ENCODE data around the gene ZBTB22.

The ZBTB22 gene

DNA sequence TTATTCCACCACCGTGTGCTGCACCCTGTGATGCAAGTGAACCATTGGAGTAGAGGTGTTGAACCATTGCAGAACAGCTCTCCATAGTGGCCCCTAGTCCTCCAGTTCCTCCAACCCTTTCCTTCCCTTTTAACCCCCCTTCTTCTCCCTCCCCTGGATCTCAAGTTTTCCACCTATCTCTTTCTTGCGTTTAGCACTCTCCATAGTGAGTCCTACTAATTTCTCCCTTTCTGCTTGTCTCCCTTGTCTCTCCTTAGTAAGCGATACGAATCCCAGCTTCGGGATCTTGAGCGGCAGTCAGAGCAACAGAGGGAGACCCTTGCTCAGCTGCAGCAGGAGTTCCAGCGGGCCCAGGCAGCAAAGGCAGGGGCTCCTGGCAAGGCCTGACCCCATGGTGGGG is 27.1 kb downstream of the ZBTB22 start:
- Histone ChIP-seq H3F3A (ENCODE audit: insufficient read depth) (peaks cover 14% of the 10 kb centered on the region), H3K4me2 (ENCODE audit: low read depth, low read length, poor library complexity, severe bottlenecking) (peak overlapping the region; percentile 94), H3K79me2 (ENCODE audit: insufficient read depth, low read length) (peaks cover 46% of the 10 kb centered on the region), H3K36me3 (ENCODE audit: low read length) (peaks cover 12% of the 10 kb centered on the region), H4K20me1 (ENCODE audit: low read depth, low read length) (no peaks in the 10 kb centered on the region), H3K27me3 (ENCODE audit: low read length) (no peaks in the 10 kb centered on the region), H2AFZ (ENCODE audit: low read depth, low read length, severe bottlenecking) (no peak overlapping the region), H3K9me3 (ENCODE audit: insufficient read depth, low read length) (no peaks in the 10 kb centered on the region), H3K4me3 (ENCODE audit: insufficient read depth, low read length, poor library complexity, severe bottlenecking) (peak overlapping the region; percentile 84), H3K9me2 (replicated peaks; ENCODE audit: insufficient read depth, low read length) (no peaks in the 10 kb centered on the region), H3K27ac (ENCODE audit: low read depth, low read length) (no peak overlapping the region), H3K9ac (ENCODE audit: low read length) (peak overlapping the region; percentile 80)
- no peak for TF ChIP-seq EZH2phosphoT487 (conservative IDR thresholded peaks at IDR 0.05; ENCODE audit: low read length)
- TF ChIP-seq, protein P1, sequence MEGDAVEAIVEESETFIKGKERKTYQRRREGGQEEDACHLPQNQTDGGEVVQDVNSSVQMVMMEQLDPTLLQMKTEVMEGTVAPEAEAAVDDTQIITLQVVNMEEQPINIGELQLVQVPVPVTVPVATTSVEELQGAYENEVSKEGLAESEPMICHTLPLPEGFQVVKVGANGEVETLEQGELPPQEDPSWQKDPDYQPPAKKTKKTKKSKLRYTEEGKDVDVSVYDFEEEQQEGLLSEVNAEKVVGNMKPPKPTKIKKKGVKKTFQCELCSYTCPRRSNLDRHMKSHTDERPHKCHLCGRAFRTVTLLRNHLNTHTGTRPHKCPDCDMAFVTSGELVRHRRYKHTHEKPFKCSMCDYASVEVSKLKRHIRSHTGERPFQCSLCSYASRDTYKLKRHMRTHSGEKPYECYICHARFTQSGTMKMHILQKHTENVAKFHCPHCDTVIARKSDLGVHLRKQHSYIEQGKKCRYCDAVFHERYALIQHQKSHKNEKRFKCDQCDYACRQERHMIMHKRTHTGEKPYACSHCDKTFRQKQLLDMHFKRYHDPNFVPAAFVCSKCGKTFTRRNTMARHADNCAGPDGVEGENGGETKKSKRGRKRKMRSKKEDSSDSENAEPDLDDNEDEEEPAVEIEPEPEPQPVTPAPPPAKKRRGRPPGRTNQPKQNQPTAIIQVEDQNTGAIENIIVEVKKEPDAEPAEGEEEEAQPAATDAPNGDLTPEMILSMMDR (IDR thresholded peaks at IDR 0.05; ENCODE audit: insufficient read depth, low read length, poor library complexity, severe bottlenecking) = no peak

DNA sequence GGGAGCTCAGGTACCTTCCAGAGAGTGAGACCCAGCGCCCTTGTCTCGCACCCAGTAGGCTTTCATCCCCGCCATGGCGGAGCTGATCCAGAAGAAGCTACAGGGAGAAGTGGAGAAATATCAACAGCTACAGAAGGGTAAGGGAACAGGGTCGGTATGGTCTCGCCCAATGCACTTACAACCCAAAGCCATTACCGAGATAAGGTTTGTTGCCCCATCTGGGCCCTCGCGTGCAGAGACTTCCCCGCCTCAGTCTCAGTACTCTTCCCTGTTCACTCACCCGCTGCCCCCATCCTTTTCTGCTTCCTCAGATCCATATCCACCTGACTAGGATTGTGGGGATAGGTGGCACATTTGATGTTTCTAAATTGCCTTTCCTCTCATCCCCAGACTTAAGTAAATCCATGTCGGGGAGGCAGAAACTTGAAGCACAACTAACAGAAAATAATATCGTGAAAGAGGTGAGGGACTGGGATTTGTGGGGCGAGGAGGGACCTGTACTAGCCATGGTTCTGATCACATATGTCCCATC is 27.7 kb downstream of the ZBTB22 start:
- peaks cover 46% of the 10 kb centered on the region for H3K79me2 ChIP-seq (ENCODE audit: insufficient read depth, low read length)

DNA sequence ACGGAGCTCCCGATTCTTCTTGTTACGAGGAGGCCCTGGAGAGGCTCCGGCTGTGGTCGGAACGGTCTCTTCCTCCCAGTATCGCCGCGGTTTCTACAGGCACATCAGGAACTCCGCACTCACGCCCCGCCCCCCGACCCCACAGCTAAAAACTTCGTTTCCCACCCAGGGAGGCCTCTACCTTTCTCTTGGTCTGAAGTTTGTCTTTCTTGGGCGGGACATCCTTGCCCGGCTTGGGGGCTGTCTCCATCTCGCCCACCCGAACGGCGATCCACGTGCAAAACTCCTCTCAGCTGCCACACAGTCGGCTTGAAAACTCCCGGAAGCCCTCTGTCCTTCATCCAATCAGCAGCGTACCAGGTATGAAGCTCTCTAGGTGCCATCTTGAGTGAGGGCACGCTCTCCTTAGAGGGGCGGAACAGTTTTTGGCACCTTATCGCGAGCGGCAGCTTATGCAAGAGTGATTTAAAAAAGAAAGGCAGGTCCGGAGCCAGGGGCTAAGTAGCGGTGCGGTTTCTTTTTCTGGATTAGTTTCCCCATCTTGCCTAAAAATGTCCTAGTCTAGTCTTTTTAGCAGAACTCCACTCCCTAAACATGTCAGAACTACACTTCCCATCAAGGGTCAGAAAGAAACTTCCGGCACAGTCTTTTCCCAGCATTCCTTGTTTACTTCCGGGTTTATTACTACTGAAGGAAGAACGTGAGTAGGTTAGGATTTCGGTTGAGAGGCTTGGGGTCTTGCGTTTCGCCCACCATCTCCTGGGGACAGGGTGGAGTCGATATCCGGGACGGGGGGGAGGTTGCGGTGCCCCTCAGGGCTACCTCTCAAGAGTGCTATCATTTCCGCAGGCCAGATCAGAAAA is 28.4 kb downstream of the ZBTB22 start, which contains the start of the genes PFDN6 and WDR46:
Gene PFDN6 (plus strand): TSS at position 681 of the 863 bp plus-strand sequence. CDS start 256 bp downstream, outside the sequence.
Gene WDR46 (minus strand): TSS at position 319 of the 863 bp plus-strand sequence. CDS start 69 bp downstream, at position 250.
- no peaks in the 10 kb centered on the region for H3K9me3 ChIP-seq (ENCODE audit: insufficient read depth, low read length)
- no peaks in the 10 kb centered on the region for H3K9me2 ChIP-seq (replicated peaks; ENCODE audit: insufficient read depth, low read length)
- peak within 1 kb of the TSS; percentile 90 for H2AFZ ChIP-seq (ENCODE audit: low read depth, low read length, severe bottlenecking)
- H3K4me3 ChIP-seq (ENCODE audit: insufficient read depth, low read length, poor library complexity, severe bottlenecking) = peak within 1 kb of the TSS; percentile 84
- H3K27ac ChIP-seq (ENCODE audit: low read depth, low read length) = peak within 1 kb of the TSS; percentile 65
- H3K9ac ChIP-seq (ENCODE audit: low read length) = peak within 1 kb of the TSS; percentile 80
- H3K36me3 ChIP-seq (ENCODE audit: low read length) = peaks cover 20% of the 10 kb centered on the region
- H3K79me2 ChIP-seq (ENCODE audit: insufficient read depth, low read length) = peaks cover 46% of the 10 kb centered on the region
- peaks cover 14% of the 10 kb centered on the region for H3F3A ChIP-seq (ENCODE audit: insufficient read depth)
- peak within 1 kb of the TSS; percentile 94 for H3K4me2 ChIP-seq (ENCODE audit: low read depth, low read length, poor library complexity, severe bottlenecking)
- H4K20me1 ChIP-seq (ENCODE audit: low read depth, low read length) = no peaks in the 10 kb centered on the region
- TF ChIP-seq, protein P1 (IDR thresholded peaks at IDR 0.05; ENCODE audit: insufficient read depth, low read length, poor library complexity, severe bottlenecking) = no peak
- no peak for TF ChIP-seq EZH2phosphoT487 (conservative IDR thresholded peaks at IDR 0.05; ENCODE audit: low read length)
- H3K27me3 ChIP-seq (ENCODE audit: low read length) = no peaks in the 10 kb centered on the region

More for the DNA sequence above, 27.7 kb downstream of the ZBTB22 start:
- H3K4me3 ChIP-seq (ENCODE audit: insufficient read depth, low read length, poor library complexity, severe bottlenecking) = peak overlapping the region; percentile 84
- H3K36me3 ChIP-seq (ENCODE audit: low read length) = peaks cover 13% of the 10 kb centered on the region
- H3F3A ChIP-seq (ENCODE audit: insufficient read depth) = peaks cover 14% of the 10 kb centered on the region
- H3K27me3 ChIP-seq (ENCODE audit: low read length) = no peaks in the 10 kb centered on the region
- H2AFZ ChIP-seq (ENCODE audit: low read depth, low read length, severe bottlenecking) = peak overlapping the region; percentile 90
- peak overlapping the region; percentile 65 for H3K27ac ChIP-seq (ENCODE audit: low read depth, low read length)
- no peaks in the 10 kb centered on the region for H4K20me1 ChIP-seq (ENCODE audit: low read depth, low read length)
- H3K9ac ChIP-seq (ENCODE audit: low read length) = peak overlapping the region; percentile 80
- no peak for TF ChIP-seq EZH2phosphoT487 (conservative IDR thresholded peaks at IDR 0.05; ENCODE audit: low read length)
- TF ChIP-seq, protein P1 (IDR thresholded peaks at IDR 0.05; ENCODE audit: insufficient read depth, low read length, poor library complexity, severe bottlenecking) = no peak
- no peaks in the 10 kb centered on the region for H3K9me2 ChIP-seq (replicated peaks; ENCODE audit: insufficient read depth, low read length)
- H3K4me2 ChIP-seq (ENCODE audit: low read depth, low read length, poor library complexity, severe bottlenecking) = peak overlapping the region; percentile 94
- H3K9me3 ChIP-seq (ENCODE audit: insufficient read depth, low read length) = no peaks in the 10 kb centered on the region

All from SU-DHL-6 (cell line).